HG03097 (cell line): Measurements from ENCODE around the gene PCBP1.
"Not testable (repeated sequence)": the region's sequence is repeated elsewhere in the genome, so short reads cannot be mapped to it uniquely, and the experiment has no call there.

Experiments
- ATAC-seq: cut with Tn5 transposase; IDR thresholded peaks from one replicate; pipeline ENCODE4 v1.9.1; 2021; ENCODE audit not compliant: unreplicated experiment, low FRiP score

Gene PCBP1

DNA sequence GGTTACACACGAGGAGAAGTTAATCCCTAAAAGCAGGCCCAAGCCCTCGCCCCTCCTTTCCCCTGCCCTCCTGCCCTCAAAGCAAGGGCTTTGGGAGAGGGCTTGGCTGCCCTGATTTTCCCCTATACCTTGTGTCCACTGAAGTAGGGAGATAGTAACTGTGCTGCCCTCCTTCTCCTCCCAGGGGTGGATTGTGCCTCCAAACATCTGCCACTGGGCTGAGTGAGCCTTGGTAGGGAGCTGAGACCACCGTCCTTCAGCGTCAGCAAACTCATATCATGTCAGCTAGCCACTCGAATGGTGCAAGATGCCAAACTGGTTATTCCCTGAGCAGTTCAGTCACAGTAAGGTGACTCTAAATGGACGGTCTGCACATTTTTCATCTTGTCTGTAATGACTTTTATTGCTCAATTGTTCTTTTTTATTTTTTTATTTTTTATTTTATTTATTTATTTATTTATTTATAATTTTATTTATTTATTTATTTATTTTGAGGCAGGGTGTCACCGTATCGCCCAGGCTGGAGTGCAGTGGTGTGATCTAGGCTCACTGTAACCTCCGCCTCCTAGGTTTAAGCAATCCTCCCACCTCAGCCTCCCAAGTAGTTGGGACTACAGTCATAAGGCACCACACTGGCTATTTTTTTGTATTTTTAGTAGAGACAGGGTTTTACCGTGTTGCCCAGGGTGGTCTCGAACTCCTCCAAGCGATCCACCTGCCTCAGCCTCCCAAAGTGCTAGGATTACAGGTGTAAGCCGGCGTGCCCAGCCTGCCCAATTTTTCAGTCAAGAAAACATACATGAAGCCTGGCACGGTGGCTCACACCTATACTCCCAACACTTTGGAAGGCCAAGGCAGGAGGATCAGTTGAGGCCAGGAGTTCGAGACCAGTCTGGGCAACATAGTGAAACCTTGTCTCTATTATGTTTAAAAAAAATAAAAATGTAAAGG lies 8.7 kb downstream of the PCBP1 start:
- no peak for ATAC-seq

DNA sequence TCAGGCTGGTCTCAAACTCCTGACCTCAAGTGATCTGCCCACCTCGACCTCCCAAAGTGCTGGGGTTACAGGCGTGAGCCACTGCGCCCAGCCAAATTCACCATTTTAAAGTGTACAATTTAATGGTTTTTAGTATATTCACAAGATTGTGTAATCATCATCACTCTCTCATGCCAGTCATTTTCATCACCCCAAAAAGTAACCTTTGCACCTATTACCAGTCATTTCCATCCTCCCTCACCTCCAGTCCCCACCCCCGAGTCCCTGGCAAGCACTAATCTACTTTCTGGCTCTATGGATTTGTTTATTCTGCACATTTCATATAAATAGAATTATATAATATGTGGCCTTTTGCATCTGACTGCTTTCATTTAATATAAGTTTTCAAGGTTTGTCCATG lies 10.8 kb downstream of the PCBP1 start:
- no peak for ATAC-seq

DNA sequence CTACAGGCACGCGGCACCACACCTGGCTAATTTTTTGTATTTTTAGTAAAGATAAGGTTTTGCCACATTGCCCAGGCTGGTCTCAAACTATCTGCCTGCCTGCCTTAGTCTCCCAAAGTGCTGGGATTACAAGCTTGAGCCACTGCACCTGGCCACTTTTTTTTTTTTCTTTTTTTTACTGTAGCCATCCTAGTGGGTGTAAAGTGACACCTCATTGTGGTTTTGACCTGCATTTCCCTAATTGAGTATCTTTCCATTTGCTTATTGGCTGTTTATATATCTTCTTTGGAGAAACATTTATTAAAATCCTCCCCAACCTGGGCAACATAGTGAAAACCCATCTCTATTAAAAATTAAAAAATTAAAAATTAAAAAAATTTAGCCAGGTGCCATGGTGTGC lies 12.0 kb downstream of the PCBP1 start:
- ATAC-seq, result no peak

DNA sequence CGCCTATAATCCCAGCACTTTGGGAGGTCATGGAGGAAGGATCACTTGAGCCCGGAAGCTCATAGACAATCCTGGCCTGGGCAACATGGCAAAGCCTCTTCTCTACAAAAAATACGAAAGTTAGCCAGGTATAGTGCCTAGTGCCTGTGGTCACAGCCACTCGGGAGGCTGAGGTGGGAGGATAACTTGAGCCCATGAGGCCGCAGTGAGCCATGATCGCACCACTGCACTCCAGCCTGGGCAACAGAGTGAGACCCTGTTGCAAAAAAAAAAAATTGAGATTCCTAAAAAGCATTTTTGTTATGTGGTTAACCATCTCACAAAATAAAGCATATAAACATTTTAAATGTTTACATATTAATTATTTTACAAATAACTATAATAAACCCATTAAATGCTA lies 13.9 kb downstream of the PCBP1 start:
- ATAC-seq, result no peak

DNA sequence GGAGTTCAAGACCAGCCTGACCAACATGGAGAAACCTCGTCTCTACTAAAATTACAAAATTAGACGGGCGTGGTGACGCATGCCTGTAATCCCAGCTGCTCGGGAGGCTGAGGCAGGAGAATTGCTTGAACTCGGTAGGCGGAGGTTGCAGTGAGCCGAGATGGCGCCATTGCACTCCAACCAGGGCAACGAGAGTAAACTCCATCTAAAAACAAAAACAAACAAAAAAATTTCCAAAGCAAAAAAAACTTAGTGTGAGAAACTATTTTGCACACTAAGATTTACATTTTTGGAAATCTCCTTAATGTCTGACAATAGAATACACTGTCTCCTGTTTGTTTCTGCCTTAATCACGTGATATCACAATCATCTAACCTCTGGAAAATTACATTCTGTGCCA lies 14.4 kb downstream of the PCBP1 start:
- not testable (repeated sequence) for ATAC-seq

DNA sequence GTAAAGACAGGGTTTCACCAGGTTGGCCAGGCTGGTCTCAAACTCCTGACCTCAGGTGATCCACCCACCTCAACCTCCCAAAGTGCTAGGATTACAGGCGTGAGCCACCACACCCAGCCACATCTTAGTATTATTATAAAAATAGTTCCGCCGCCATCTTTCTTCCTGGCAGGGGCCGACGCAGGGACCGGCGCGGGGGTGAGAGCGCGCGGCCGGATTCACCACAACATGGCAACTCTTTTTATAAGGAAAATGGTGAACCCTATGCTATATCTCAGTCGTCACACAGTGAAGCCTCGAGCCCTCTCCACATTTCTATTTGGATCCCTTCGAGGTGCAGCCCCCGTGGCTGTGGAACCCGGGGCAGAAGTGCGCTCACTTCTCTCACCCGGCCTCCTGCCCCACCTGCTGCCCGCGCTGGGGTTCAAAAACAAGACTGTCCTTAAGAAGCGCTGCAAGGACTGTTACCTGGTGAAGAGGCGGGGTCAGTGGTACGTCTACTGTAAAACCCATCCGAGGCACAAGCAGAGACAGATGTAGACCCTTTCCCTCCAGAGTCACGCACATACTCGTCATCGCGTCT lies 15.1 kb downstream of the PCBP1 start:
- not testable (repeated sequence) for ATAC-seq

DNA sequence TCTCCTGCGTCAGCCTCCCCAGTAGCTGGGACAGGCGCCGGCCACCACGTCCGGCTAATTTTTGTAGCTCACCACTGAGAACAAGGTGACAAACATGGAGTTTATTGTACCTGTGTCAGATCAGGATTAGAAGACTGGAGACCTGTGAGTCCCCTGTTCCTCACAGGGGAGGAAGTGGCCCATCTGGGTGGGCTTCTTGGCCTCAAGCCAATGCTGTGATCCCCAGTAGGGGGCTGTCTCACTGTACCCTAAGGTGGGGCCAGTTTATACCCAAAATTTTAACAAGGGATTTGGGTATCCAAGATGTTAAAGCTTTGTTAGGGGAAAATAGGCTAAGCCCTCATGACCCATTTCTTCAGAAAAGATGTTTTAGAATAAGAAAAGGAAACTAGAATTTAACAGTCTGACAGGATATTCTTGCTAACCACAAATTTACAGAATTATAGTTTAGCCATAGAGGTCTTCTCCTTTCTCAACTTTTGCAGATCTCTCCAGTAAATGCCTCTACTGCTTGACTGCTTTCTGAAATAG lies 16.3 kb downstream of the PCBP1 start:
- ATAC-seq, result no peak

DNA sequence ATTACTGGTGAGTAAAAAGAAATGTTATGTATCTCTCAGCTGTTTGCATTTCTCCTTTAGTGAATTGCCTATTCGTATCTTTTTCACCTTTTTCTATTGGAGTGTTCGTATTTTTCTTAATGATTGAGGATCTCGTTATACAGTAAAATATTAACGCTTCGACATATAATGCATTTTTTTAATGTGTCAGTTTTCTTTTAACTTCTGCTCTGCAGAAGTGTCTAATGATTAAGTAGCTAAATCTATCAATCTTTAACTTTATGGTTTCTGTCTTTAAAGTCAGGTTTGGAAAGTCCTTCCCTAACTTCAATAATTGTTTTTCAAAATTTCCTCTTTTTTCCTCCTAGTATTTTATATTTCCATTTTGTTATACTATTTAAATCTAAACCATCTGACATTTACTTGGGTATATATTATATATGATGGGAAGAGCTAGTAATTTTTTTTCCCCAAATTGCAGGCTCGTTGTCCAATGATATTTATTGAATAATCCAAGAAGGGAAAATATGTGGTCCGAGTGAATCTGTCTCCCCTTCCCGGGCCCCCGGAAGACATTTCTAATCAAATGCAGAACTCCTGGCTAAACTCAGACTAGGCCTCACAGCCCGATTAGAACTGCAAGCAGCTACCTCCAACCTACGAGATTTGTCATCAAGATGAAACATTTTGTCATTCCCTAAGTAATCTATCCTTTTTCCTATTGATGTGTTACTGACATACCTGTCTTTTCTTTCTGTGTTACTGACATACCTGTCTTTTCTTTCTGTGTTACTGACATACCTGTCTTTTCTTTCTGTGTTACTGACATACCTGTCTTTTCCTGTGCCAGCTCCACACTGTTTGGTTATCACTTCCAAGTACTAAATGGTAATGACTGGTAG lies 17.2 kb downstream of the PCBP1 start:
- no peak for ATAC-seq

DNA sequence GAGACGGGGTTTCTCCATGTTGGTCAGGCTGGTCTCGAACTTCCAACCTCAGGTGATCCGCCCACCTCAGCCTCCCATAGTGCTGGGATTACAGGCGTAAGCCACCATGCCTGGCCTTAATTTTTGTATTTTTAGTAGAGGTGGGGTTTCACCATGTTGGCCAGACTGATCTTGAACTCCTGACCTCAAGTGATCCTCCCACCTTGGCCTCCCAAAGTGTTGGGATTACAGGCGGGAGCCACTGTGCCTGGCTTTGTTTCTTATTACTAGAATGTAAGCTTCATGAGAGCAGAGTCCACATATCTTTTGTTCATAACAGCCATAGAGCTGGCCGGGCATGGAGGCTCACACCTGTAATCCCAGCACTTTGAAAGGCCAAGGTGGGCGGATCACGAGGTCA lies 18.9 kb downstream of the PCBP1 start:
- not testable (repeated sequence) for ATAC-seq

DNA sequence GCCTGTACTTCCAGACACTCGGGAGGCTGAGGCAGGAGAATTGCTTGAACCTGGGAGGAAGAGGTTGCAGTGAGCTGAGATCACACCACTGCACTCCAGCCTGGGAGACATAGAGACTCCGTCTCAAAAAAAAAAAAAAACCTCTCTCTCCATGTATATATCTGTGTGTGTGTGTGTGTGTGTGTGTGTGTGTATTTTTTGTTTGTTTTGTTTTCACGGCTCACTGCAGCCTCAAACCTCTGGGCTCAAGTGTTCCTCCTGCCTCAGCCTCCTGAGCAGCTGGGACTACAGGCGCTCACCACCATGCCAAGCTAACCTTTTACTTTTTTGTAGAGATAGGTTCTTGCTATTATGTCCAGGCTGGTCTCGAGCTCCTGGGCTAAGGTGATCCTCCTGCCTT lies 23.1 kb downstream of the PCBP1 start:
- ATAC-seq, result not testable (repeated sequence)

DNA sequence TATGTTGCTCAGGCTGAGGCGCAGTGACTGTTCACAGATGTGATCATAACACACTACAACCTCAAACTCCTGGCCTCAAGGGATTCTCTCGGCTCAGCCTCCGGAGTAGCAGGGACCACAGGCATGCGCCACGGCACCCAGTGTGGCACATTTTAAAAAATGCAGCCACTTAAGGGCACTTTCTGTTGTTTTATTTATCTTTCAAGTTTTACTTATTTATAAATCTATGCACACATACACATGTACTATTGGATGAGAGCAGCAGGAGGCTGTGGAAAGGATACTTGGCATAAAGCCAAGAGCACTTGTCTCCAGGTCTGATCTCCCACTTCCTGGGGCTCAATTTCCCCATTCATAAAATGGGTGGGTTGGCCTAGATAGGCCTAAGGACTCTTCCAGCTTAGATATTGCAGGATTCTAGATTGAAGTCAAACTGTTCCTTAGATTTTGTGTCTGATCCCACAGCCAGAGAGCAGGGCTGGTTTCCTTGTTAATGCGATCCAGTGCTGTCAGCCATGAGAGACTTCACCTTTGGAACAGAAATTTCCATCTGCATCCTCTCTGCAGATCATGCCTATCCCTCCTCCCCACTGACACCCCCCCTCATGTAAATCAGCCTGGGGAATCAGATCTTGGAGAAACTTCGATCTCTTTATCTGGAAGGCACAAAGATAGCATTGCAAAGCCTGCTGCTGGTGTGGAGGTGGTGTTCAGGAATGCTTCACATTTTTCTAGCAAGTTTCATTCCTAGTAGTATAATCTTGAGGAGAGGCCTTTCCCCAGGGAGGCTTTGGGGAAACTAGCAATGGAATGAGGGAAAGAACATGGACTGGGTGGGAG lies 24.7 kb downstream of the PCBP1 start:
- no peak for ATAC-seq

DNA sequence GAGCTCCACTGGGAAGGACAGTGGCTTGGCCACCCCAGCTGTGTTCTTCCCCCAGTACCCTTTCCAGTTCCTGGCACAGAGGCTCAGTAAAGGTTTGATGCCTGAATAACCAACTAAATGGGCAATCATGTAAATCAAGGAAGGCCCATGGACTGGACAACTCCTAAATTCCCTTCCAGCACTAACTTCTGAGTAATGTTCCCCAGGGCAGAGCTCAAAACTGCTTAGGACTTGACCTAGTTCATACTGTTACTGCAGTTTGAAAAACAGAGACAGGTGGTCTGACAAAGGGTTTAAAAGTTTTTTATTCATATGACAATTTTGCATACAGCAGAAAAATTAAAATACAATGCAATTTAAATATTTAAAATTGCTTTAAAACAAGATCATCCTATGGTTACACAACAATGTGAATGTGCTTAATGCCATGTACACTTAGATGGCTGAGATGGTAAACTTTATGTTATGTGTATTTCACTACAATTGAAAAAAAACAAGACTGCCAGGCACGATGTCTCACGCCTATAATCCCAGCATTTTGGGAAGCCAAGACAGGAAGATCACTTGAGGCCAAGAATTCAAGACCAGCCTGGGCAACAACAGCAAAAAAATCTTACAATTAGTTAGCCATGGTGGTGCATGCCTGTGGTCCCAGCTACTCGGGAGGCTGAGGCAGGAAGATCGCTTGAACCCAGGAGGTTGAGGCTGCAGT lies 26.2 kb downstream of the PCBP1 start:
- ATAC-seq, result no peak

DNA sequence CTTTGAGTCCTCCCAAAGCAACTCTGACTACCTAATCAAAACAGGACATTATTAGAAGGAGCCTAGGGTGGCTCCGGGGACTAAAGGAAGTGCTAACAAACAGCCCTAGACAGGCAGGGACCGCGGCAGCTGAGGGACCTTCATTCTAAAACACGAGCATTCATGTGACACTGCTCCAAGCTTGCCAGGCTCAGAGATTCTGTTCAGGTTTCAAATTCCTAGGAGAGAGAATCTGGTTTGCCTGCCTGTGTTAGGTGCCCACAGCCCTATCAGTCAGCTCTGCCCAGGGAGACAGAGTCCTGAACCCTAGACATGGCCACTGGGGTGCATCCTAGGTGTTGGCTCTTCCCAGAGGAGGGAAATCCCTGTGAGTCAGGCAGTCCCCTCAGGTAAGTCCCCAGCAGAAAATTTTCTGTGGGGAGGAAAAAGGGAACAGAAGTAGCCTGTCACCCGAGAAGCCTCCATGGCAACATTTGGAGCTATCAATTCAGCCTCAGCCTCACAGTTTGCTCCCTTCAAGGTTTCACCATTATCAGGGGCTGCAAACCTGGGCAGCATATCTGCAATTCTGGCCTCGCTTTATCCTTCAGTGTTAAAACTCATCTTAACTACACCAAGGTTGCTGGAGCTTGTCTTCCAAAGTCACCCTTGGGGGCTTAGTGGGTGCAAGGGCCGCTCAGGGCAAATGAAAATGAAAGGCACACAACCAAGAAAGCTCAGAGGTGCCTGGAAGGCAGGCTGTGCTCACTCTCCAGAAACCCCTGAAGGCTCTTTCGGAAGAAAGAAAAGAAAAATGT lies 28.6 kb downstream of the PCBP1 start:
- peak; percentile 51 for ATAC-seq

DNA sequence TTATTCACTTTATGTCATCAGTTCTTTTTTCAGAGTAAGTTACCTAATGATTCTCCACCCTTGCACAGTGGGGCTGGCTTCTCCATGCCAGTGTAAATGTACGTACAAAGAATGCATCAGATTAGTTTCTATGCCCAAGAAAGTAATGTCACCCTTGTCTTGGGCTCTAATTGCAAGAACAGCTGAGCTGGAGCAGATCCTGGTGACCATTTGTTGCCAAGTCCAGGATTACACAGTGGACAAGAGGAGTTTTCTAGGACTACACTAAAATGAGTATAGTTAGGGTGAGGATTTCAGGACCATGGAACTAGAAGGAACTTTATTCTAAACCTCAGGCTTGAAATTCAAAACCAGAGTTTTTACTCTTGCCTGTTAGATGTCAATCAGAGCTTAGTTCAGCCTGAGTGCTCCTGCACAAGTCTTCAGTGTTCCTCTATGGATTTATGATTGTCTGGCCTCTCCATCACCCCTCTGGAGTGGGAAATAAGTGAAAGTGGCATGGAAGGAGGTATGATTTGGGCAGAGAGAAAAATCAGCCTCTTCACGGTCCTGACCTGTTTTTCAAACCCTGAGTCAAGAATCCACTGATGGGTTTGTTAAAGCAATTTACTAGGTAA lies 29.8 kb downstream of the PCBP1 start:
- no peak for ATAC-seq

DNA sequence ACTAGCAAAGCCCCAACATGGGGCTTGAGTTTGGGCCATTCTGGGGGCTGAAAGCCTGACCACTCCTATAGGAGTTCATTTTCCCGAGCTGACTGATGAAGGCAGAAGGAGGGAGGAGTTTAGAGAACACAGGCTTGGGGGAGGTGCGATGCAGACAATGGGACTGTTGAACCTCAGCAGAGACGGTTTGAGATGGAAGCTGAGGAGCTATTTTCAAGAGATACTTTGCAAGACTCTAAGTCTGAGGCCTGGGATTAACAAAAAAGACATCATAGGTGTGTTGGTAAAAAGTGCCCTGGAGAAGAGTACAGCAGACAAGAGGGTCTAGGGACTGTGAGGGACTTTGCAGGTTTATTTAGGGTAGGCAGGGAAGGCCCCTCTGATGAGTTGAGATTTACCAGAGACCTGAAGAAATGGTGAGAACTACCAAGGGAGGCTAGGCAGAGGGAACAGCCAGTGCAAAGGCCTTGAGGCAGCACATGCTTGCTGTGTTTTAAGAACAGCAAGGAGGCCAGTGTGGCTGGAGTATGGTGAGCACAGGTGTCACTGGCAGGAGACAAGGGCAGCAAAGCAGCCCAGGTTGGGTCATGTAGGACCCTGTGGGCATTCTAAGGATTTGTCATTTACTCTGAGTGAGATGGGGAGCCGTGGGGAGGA lies 31.6 kb downstream of the PCBP1 start:
- no peak for ATAC-seq

DNA sequence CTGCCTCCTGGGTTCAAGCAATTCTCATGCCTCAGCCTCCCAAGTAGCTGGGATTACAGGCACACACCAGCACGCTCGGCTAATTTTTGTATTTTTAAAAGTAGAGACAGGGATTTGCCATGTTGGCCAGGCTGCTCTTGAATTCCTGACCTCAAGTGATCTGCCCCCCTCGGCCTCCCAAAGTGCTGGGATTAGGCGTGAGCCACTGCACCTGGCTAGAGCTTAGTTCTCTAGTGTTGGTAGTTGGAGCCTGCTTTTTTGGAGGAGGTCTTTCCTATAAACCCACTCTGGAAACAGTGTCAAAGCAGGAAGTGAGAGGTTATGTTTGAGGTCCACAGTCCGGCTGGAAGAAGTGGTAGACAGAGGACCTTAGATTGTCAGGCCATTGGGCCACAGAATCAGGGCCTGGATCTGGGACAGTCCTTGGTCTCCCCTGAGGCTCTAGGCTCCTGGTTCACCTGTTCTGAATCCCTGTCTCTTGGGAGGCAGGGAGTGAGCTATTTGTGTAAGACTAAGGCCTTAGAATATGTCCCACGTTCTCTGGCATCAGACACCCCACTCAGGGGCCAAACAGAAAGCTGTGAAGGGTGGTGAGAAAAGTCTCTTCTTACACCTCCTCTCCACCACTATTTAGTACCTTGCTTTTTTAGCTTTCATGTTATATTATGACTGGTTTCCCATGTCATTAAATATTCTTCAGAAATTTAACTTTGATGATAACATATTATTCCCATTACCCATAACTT lies 34.5 kb downstream of the PCBP1 start:
- ATAC-seq, result no peak

DNA sequence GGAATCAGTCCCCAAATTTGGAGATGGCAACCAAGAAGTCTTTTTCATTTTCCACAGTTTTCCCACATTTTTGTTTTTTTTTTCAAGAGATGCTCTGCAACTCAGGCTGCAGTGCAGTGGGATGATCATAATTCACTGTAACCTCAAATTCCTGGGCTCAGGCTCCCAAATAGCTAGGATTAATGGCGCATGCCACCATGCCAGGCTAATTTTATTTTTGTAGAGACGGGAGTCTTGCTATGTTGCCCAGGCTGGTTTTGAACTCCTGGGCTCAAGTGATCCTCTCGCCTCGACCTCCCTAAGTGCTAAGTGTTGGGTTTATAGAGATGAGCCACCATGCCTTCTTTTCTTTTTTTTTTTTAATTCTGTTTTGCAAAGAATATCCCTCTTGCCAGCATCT lies 35.2 kb downstream of the PCBP1 start:
- ATAC-seq, result no peak
